Stimulated activated CD4-positive, alpha-beta T cell treated with anti-CD3 and anti-CD28 coated beads, TNF-alpha, amount 100 ng/mL, for 48 hours (primary cell): ENCODE results near the gene ACSM3.
A peak's percentile ranks its signal among the peaks of the same experiment; 100 is the strongest.

Experiments
- DNase-seq, 3 donors: peaks; one replicate each; pipeline ENCODE4 v3.0.0-alpha.2; 2020; ENCODE audit warnings: low read depth in 3 of 3

ACSM3 gene

DNA sequence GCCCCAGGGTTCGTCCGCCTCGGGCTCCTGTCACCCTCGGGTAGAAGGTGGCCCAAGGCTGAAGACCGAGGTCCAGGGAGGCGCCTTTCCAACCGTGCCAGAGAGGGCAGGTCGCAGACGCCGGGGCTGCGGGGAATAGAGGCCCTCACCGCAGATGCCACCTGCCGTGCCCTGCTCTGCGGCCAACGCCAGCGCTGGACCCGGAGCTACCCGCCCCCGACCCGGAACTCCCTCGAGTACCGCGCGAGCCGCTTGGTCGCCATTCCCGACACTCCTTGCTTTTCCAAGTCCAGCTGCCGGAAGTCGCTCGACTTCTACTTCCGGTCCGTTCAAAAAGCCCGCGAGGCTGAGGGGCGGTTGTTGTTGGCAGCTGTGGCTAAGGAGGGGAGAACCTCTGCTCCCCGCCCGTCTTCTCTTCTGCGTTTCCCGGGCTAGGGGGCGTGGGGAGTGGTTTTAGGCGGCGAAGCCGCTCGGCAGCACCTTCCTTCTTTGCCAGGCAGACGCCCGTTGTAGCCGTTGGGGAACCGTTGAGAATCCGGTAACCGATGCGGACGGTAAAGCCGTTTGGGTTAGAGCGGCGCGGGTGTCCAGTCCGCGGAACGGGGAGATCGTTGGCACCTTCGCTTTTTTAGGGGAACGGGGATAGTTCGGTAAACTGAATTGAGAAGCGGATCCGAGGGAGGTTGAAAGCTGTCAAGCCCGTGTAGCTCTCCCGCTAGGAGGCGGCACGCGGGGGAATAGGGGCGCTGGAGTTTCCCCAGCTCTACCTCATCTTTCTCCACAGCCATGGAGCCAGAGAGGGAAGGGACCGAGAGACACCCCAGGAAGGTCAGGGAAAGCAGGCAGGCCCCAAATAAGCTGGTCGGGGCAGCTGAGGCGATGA, 42.6 kb downstream of the ACSM3 start, which contains the start of the genes ERI2 and REXO5:
Gene ERI2 (minus strand): TSS at position 305 of the 883 bp plus-strand sequence. CDS start 42 bp downstream, at position 263.
Gene REXO5 (plus strand): TSS at position 360 of the 883 bp plus-strand sequence. CDS start 427 bp downstream, at position 787.
- peak; percentile 61 to 66 (median 61) for DNase-seq

DNA sequence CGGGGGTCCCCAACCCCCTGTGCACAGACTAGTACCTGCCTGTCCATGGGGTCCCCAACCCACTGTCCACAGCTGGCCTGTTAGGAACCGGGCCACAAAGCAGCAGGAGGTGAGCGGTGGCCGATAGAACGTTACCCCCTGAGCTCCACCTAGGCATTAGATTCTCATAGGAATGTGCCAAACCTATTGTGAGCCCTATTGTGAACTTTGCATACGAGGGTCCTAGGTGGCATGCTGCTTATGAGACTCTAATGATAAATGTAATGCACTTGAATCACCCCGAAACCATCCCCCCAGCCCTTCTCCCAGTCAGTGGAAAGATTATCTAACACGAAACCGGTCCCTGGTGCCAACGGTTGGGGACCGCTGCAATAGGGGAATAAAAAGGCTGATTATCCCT, 44.0 kb downstream of the ACSM3 start:
- no peak for DNase-seq

DNA sequence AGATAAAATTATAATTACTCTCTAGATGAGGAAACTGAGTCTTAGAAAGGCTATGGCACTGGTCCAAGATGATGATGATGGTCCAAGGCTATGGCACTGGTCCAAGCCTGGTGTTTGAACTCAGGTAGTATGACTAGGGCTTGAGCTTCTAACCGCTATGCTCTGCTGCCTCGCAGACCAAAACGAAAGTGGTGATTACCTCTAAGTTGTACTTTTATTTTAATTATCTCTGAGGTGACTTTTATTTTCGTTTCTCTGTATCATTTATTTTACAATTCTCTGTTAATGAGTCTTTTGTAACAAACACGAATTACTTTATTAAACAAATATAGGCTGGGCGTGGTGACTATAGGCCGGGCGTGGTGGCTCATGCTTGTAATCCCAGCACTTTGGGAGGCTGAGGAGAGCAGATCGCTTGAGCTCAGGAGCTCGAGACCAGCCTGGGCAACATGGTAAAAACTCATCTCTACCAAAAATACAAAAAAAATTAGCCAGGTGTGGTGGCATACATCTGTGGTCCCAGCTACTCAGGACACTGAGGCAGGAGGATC, 48.1 kb downstream of the ACSM3 start:
- no peak for DNase-seq

DNA sequence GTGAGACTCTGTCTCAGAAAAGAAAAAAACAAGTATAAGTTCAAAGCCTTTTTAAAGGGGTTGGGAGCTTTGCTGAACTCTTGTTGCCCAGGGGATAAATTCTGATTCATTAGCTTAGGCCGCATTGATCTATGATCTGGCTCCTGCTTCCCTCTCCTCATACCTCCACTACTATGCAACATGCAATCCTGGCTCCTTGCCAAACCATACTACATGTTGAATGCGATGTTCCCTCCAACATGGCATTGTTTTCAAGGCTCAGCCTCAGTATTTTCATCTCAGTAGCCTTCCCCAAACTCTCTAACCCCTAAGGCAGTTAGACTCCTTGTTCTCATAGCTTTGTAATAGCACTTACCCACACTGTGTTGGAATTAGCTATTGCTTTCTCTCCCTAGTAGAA, 48.7 kb downstream of the ACSM3 start:
- no peak for DNase-seq

DNA sequence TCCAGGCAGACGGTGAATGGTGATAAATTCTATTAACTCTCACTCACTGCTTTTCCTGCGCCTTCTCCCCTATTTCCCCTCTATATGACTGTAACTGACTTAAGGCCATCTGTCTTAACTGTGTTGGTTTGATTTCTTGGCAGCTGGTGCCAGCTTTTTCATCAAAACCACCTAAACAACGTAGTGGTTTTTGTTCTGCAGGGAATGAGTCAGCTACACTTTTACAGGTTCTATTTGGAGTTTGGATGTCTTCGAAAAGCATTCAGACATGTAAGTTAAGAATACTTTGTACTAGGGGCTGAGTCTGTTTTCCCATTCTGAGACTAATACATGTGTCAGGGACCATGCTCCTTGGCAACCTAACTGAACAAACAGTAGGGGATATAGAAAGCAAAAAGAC, 51.0 kb downstream of the ACSM3 start:
- no peak for DNase-seq

DNA sequence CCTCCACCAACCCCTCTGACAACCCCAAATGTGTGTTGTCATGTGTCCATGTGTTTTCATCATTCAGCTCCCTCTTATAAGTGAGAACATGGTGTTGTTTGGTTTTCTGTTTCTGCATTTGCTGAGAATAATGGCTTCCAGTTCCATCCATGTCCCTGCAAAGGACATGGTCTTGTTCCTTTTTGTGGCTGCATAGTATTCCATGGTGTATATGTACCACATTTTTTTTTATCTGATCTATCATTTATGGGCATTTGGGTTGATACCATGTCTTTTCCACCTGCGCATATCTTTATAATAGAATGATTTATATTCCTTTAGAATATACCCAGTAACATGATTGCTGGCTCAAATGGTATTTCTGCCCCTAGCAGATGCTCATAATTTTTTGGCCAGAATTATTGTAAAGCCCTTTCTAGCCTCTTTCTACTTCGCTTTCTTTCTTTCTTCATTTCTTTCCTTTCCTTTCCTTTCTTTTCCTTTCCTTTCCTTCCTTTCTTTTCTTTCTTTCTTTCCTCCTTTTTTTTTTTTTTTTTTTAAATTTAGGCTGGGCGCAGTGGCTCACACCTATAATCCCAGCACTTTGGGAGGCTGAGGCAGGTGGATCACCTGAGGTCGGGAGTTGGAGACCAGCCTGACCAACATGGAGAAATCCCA, 55.2 kb downstream of the ACSM3 start:
- DNase-seq, result no peak

DNA sequence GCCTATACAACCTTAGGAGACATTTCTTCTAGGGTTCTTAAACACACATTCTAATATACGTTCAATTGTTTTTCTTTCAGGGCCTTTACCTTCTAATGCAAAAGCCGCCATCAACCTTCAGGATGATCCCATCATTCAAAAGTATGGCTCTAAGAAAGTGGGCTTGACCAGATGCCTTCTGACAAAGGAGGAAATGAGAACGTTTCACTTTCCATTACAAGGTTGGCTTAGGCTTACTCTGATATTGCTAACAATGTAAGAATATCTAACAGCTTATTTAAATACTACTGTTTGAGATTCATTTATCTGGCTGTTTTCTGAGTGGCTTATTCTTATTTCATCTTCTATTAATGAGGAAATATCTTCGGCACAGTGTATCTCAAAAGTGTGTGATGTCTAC, 57.9 kb downstream of the ACSM3 start:
- no peak for DNase-seq

DNA sequence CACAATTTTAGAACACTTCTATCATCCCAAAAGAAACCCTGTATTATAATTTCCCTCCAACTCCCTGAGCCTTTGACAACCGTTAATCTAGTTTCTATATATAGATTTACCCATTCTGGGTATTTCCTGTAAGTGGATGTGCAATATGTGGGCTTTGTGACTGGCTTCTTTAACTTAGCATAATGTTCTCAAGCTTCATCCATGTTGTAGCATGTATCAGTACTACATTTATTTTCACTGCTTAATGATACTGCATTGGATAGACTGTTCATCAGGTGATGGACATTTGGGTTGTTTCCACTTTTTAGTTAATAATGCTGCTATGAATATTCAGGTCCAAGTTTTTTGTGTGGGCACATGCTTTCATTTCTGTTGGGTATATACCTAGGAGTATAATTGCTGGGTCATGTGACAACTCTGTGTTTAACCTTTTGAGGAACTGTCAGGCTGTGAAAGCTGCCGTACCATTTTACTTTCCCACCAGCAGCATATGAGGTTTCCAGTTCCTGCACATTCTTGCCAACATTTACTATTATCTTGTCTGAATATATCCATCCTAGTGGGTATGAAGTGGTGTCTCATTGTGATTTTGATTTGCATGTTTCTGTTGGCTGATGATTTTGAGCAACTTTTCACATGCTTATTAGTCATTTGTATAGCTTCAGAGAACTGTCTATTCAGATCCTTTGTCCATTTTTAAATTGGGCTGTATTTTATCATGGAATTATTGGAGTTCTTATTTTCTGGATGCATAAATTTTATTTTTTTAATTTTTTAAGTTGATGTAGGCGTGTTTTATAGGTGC, 58.9 kb downstream of the ACSM3 start:
- DNase-seq, result no peak

DNA sequence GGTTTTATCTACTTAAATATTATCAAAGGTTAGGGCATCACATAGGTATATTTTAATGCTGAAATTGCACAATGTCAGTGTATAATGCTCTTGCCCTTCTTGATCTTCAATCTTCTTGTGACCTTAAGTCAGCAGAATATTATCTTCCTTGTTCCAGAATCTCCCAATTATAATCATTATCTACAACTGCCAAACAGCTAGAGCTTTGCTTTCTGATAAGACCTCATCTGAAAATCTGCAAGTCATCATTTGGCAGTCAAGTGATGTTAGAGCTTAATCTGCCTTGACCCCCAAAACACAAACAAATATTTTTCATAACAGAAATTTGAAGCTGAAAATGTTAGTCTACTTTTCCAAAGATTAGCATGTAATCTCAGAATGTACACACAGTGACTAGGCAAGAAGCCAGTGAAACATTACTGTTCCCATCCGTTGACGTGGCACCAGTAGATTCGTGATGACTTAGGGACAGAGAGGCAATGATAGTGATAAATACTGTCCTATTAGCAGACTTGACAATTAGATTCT, 62.3 kb downstream of the ACSM3 start:
- DNase-seq, result no peak

DNA sequence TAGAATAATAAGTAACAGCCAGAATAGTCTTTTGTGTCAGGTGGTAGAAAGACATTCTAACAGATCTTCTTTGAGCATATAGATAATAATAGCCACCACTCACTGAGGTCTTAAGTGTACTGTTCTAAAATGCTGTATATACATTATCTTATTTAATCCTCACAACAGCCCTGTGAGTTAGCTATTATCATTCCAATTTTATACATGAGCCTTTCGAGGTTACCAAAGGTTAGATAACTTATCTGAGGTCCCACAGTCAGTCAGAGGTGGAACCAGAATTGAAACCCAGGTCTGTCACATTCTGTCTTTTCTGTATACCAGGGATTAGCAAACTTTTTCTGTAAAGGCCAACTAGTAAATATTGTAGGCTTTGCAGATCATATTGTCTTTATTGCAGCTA, 65.7 kb downstream of the ACSM3 start:
- DNase-seq, result no peak

DNA sequence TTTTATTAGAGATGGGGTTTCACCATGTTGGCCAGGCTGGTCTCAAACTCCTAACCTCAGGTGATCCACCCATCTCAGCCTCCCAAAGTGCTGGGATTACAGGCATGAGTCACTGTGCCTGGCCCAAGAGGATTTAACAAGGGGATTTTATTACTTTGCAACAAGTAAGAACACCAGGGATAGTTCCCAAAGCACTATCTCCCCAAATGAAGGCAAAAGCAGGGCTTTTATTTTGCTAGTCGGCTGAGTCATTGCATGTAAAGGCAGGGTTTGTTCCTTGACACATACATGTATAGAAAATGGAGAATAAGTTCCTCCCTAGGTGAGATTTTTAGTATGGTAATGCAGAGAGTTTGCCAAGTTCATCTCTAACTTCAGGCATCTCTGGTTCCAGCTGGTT, 66.6 kb downstream of the ACSM3 start:
- DNase-seq, result no peak

DNA sequence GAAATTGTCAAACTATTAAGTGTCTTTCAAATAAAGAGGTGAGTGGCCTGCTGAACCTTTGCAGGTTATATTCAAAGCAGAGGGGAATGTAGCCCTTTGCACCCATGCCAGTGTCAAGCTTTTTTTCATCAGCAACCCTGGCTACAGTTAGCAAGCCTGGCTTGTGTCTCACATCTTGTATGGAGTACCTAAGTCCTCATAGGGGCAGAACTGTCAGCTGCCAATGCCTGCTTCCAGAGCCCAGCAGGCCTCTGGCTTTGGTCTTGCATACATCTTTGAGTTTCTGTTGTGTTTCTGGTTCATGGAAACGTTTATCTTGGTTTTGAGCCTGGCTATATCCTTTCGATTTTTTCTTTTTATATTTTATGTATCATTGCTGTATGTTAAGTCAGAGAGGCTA, 69.3 kb downstream of the ACSM3 start:
- no peak for DNase-seq

DNA sequence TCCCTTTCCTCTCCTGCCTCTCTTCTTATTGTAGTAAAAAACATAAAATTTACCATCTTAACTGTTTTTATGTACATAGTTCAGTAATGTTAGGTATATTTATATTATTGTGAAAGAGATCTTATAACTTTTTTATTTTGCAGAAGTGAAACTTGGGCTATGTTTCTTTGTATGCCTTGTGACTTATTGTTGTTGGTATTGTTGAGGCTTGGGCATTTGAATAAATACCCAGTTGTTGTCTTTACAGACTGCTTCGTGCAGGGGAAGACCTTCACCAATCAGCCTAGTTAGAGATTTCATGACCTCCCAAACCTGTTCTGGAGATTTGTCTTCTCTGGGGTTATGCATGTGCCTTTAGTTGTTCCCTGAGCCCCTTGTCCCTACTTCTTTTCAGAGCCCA, 74.4 kb downstream of the ACSM3 start:
- DNase-seq, result no peak

DNA sequence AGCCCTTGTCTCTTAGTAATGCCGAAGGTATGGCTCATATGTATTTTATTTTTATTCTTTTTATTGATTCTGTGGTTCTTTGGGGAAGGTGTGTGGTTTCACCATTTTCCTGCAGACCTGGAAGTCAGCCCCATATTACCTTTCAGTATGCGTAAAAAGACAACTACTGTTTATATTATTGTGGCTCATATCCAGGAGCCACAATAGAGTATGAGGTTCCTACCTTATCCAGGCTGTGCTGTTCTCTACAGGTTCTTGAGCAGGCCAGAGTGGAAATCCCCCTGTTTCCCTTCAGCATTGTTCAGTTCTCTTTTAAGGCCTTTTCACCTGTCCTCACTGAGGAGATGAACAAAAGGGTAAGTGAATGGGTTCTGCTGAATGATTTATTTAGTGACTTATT, 75.7 kb downstream of the ACSM3 start:
- no peak for DNase-seq

DNA sequence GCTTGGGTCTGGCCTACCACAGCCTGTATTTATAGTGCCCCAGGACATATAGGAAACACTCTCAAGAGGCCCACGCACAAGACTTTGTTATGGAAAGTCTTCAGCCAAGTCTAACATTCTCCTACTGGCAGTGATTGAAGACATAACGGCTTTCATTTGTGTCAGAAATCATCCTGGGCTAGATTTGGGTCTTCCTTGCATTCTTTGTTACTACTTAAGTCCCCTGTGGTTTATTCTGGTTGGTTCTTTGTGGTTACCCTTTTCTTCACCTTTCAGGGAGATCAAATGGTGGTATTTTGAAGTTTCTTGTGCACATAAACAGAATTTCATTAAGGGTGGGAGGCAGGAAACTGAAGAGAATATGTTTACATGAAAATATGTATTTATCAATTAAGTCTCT, 80.2 kb downstream of the ACSM3 start:
- no peak for DNase-seq

DNA sequence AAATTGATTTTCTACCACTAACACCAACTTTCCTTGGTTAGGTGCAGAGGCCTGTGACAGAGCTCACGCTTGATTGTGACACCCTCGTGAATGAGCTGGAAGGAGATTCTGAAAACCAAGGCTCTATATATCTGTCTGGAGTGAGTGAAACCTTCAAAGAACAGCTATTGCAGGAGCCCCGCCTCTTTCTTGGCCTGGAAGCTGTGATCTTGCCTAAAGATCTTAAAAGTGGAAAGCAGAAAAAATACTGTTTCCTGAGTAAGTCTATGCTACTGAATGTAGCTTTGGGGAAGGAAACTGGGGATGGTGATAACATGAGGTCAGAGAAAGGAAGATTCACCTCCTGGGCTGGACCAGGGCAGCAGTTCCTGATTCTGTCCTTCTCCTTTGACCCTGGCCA, 80.8 kb downstream of the ACSM3 start:
- DNase-seq, result no peak

DNA sequence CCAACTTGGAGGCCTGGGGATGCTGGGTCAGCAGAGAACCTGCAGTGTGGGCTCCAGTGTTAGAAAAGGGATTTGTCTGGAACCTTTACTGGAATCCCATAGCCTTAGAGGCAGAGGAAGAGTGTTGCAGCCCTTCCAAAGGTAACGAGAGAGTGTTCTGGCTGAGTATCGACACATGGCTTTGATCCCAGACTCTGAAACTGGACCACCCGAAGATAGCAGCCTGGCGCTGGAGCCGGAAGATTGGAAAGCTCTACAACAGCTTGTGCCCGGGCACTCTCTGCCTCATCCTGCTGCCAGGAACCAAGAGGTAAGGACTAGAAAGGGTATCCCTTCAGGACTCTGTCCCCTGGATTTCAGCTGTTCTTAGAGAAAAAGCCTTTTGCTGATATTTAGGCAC, 82.2 kb downstream of the ACSM3 start:
- no peak for DNase-seq

DNA sequence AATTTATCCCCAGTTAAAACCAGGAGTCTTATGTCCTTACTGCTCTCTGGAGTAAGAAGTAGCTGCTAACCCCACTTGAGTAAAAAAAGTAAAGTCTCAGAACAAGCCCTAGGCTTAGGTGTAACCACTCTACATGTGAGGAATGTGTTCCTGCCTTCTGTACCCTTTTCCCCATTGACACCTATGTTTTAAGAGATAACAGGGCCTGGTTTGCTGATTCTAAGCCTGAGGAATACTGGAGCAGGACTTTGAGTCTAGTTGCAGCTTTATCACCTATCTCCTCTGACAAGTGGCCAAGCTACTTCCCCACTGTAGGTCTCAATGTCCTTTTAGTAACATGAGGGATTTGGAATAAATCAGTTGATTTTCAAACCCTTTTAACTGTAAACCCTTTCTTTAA, 82.7 kb downstream of the ACSM3 start:
- no peak for DNase-seq
